Medulla oblongata (tissue), 1 donor: ENCODE data around the gene POFUT2.
"Not testable (repeated sequence)": the region's sequence is repeated elsewhere in the genome, so short reads cannot be mapped to it uniquely, and the experiment has no call there.

Source experiments
- DNase-seq: peaks from one replicate; pipeline ENCODE4 v3.0.0-alpha.2; 2015; ENCODE audit errors: extremely low spot score

Gene POFUT2

DNA sequence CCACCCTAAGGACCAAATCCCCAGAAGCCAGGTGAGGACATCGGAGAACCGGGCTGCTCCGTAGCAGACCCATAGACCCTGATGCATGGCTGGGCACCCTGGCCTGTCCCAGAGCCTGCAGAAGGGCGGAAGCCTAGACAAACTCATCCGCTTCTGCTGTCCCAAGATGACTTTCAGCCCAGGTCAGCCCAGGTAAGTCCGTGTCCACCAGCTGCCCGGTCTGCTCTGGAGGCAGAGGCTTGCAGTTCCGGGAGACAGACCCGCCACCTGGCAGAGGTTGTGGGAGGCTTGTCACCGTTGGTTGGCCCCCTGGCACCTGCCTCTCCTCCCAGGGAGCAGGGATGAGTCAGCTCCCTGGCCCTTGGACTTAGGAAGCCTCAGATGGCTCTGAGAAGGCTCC is 22.8 kb upstream of the POFUT2 start:
- DNase-seq, result no peak

DNA sequence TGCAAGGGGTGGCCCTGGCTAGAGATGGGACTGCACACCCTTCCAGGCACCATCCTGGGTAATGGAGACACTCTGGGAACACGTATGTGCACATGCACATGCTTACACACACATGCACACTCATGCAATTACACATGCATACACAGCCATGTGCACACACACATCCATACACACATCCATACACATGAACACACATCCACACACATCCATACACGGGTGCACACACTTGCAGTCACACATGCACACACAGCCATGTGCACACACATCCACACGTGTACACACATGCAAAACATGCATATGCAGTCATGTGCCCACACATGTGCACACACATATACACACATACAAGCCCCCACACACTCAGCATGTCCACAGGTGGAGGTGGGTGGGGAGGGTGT is 22.3 kb upstream of the POFUT2 start:
- DNase-seq, result no peak

DNA sequence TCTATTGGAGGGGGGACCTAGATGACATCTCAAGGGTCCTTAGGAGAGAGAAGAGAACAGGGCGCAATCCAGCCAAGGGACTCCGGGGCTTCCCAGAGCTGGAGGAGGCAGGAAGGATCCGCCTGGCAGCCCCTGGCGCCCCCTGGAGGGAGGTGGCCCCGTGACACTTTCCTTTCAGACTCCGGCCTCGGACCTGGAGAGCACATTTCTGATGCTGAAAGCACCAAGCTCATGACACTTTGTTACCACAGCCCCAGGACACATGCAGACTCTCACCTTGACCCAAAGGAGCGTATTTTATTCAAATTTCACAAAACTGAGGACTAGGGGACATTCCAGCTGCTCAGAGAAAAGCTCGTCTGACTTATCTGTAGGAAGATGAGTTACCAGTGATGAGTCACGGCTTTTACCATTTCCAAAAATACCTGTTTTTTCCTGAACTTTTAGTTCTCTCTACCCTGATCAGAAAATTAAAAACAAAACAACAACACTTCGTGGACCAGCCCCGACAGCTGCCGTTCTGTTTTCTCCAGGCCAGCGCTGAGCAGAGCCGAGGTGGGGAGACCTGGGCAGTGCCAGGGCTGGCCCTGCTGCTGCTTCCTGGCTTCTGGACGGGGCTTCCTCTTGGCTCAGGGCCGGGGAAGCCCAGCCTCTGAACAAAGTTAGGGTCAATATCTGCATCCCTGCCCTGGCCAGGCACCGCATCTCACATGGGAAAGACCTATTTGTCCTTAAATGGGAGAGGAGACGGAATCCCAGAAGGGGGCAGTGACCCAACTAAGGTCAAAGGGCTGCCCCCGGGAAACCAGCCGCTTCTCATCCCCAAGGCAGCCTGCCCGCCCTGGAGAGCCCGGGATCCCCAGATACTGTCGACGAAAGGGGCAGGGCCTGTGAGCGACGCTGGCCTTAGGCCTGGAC is 21.6 kb upstream of the POFUT2 start:
- DNase-seq, result no peak

DNA sequence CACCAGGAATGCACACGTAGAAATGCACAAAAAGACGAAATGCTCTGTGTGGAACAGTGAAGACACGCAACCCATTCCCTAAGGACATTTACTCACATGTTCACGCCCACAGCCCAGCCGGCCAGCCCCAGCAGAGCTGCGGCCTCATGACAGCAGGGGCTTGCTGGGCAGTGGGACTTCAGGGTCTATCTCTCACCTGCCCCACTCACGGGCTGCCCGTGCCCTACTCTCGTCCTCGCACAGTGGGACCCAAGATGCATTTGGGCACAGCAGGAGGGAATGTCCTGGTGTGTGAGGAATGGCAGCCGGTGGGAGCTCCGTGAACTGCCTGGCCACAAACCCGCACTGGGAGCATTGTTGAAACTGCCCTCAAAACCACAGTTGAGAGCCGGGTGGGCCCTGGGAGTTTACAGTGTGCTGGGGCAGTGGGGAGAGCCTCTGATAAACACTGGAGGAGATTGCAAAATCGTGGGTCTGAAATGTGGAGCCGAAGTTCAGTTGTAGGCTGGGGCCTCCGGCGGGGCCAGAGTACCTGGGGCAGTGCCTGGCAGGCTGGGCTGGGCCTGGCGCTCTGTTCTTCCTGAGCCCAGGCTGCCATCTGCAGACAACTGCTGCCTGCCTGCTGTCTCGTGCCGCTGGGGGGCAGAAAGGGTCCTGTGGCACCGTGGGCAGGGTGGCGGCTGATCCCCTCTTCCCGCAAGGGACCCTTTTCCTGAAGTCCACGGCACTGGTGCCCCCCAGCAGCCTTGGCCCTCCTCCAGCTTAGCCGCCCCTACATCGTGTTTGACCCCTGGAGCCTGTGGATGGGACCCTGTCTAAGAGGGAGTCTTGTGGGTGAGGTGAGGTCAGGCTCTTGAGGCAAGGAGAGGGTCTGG is 20.7 kb upstream of the POFUT2 start:
- no peak for DNase-seq

DNA sequence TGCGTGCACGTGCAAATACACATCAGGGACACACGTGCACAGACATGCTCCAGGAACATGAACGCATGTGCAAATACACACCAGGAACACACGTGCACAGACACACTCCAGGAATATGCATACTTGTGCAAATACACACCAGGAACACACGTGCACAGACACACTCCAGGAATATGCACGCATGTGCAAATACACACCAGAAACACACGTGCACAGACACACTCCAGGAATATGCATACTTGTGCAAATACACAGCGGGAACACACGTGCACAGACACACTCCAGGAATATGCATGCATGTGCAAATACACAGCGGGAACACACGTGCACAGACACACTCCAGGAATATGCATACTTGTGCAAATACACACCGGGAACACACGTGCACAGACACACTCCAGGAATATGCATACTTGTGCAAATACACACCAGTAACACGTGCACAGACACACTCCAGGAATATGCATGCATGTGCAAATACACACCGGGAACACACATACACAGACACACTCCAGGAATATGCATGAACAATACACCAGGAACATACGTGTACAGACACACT is 20.0 kb upstream of the POFUT2 start:
- not testable (repeated sequence) for DNase-seq

DNA sequence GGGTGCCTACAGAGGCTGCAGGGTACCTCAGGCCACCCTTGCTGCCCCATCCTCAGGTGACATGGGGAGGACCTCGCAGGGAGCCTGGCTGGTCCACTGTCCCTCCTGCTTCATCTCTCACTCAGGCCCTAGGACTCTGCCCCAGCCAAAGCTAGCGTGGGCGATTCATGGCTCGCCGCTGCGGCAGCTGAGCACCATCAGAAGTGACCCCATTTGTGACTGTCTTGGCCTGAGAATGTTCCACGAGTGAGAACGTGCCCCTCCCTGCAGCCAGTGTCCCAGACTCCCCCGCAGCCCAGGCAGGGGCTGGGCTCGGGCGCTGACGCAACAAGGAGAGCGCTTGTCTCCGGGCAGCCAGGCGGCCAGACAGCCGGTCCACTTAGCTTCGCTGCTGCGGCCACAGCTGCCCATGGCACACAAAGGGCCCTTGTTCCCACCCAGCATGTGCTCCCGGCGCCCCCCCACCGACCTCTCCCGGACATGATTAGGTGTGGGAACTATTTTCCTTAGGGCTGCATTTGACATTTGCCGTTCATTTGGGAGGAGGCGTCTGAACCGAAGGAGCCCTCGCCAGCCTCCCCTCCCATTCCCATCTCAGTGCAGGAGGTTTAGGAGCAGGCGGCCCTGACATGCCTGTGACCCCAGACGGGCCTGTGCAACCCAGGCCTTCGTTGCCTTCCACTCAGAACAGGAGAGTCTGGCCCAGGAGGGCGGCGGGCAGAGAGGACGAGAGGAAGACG is 19.3 kb upstream of the POFUT2 start:
- peak; percentile 95 for DNase-seq

DNA sequence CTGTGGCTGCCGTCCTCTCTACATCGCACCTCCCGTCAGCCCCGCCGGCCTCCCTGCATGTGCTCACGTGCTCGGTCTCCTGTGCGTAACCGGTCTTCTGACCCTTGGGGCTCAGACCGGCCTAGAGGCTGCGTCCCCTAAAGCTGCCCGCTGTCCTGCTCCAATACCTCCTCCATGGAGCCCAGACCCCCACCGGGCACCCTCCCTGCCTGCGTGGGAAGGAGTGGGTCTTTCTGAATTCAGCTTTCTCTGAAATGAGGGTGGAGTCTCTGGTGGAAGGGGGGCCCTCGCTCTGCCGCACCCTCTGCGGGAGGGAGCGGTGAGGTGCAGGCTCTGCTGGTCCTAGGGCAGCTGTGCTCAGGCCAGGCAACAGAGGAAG is 18.7 kb upstream of the POFUT2 start:
- no peak for DNase-seq

DNA sequence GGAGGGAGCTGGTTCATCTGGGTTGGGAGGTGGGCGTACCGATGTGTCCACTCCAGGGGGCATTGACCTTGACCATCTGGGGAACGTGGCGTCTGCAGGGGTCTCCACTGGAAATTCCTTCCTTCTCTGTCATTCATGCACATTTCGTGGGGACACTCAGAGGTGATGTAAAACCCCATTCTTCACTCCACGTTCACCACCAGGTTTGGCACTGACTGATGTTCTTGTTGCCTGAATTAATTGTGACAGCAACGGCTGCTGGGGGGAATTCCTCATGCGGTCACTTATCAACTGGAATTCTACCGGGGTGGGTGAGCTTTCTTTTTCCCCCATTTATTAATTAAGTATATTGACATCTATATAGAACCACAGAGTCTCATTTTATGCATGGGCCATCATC is 18.1 kb upstream of the POFUT2 start:
- DNase-seq, result no peak

DNA sequence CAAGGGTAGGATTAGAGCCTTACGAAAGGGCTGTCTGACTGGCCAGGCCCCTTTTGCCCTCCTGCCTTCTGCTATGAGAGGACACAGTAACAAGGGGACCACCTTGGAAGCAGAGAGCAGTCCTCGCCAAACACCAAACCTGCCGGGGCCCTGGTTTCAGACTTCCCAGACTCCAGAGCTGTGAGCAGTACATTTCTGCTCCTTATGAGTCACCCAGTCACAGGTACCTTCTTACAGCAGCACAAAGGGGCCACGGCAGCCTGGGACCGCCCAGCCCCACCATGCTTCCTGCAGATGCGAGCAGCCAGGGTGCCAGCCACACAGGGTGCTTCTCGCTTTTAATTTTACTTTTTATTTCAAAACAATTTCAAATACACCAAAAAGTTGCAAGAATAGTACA is 17.2 kb upstream of the POFUT2 start:
- no peak for DNase-seq

DNA sequence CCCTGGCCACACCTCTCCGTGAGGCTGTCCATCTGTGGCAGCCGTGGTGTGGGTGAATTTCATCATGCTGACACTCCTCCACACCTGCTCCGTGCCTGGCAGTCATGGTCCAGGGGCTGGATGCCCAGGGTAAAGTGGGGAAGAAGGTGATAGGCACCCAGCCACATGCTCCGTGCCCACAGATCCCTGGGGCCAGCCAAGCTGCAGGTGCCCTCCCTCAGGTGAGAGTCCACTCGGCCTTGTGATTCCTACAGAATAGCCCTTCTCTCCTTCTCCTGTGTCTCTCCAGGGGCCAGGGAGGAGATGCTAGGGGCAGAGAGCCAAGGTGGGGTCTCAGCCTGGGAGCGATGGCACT is 16.8 kb upstream of the POFUT2 start:
- no peak for DNase-seq

DNA sequence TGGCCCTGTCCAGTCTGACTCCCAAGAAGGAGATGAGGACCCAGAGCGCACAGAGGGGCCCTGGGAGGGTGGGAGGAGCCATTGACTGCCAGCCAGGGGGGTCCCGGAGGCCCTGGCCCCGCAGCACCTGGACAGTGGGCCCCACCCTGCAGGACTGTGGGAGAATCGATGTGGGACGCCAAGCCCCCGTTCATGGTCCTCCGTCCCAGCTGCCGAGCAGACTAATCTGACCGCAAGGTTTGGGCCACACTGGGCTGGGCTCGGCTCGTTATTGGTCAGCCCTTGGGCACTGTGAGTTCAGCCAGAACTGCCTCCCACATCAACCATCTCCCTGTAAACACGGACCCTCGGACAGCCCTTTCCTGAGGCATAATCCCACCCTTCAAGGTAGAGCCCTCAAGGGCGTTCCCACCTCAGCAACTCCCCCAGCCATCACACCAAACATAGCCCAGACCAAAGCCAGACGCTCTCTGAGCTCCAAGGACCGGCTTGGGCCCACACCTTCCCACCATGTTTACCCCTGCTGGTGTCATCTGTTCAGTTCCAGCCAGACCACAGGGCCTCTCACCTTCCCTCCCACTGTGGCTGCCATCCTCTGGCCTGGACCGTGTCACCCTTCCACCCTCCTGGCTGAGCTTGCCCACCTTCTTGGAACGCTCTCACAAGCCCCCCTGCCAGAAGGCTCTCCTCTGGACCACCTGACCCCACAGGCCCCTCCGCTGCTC is 16.2 kb upstream of the POFUT2 start:
- DNase-seq, result no peak

DNA sequence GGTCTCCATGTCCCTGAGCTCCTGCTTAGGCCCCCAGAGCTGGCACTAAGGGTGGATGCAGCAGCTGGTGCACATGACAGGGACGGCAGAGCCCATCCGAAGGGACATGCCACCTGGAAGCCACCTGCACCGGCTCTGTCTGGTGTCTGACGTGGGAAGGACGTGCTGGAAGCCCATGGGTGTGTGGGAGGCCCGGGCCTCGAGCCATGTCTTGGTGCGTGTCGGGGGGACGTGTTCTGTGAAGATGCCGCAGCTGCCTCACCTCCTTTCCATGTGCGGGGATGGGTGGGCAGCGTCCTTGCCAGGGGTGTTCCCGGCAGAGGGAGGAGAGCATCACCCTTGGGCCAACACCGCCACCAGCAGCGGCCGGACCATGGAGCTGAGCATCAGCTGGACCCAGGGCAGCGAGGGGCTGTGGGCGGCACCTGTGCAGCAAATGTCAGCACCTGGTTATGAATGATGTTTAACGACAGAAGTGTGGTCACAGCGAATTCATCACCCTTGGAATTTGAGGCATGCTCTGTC is 15.5 kb upstream of the POFUT2 start:
- no peak for DNase-seq

DNA sequence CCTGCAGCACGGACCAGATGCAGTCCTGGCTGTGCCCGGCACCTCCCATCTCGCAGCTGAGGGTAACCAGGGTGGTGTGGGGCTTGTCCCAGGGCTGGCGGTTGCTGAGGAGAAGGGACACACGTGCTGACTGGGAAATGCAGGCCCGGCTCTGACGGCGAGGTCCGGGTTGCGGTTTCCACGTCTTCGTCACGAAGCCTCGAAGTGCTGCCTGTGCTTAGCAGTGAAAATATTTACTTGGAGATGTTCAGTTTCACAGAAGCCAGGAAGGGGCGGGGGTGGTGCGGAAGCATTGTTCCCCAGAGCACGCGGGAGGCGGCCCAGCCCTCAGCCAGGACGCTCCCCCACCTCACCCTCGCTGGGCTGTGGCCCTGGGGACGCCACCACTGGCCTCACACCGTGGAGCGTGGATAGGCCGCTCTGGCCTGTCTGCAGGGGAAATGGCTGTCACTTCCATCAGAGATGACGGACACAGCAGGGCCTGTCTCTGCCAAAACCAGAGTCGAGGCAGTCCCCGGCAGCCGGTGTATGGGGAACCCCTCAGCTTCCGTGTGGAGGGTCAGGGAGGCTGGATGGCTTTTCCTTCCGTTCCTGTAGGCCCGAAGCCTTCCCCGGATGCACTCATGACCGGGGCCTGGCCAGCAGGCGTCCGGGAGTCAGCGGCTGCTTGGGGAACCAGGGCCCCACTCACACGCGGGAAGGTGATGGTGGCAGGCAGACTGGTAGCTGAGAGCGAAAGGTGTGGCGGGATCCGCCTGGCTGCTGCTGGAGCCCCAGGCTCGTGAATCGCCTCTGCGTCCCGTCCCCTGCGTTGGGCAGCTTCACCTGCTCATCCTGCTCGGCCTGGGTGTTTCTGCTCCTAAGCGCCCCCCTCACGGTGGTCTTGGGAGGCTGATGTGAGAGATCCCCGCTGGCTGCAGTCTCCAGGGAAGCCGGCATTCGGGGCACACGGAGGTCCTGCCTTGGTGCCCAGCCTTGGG is 14.7 kb upstream of the POFUT2 start:
- DNase-seq, result no peak

DNA sequence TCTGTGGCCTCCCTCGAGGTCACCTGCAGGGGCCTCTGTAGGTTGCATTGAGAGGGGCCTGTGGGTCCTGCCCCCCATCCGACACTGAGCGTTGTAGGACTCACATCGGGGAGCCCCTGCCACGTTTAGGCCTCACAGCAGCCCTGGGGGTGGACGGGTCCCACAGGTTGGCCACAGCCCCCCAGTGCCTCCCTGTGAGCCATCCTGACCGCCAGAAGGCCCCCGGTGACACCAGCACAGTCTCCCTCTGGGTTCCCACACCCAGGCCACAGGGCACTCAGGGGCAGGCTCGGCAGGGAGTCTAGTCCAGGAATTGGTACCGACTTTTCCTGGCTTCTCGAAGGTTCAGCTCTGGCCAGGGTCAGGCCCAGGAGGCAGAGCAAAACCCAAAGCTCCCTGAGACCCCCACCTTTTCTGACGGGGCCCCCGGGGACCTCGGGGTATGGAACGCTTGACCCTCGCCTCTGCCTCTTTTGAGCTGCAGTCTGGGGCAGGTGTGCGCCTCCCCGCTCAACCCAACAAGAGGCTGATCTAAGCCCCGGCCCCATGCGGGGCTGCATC is 13.9 kb upstream of the POFUT2 start:
- DNase-seq, result no peak

DNA sequence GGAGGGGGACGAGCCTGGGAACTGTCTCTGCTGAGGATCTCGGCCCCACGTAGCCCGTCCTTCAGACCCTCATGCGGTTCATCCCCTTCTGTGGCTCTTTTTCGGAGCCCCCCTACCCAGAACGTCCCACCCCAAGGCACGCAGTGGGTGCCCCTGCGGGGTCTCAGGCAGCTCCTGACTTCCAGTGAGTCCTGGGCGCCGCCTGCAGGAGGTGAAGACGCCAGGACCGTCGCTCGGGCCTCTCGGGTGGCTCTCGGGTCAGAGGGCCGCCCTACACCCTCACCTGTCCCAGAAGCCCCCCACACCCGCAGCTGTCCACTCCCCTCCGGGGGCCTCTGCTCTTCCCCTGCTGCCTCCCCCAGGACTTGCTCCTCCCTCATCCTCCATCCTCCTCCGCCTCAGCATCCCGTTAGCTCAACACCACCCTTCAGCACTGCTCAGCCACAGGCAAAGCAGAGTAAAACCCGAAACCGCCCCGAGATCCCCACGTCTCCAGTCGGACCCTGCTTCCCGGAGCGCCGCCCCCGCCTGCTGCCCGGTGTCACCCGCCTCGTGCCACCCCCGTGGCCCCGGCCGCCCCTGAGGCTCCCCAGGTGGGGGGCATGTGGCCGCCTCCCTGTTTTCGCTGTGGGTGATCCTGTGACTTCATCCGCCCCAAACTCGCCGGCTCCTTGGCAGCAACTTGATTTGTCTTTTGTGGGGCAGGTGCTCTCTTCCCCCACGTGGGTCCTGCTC is 13.3 kb upstream of the POFUT2 start:
- DNase-seq, result no peak

DNA sequence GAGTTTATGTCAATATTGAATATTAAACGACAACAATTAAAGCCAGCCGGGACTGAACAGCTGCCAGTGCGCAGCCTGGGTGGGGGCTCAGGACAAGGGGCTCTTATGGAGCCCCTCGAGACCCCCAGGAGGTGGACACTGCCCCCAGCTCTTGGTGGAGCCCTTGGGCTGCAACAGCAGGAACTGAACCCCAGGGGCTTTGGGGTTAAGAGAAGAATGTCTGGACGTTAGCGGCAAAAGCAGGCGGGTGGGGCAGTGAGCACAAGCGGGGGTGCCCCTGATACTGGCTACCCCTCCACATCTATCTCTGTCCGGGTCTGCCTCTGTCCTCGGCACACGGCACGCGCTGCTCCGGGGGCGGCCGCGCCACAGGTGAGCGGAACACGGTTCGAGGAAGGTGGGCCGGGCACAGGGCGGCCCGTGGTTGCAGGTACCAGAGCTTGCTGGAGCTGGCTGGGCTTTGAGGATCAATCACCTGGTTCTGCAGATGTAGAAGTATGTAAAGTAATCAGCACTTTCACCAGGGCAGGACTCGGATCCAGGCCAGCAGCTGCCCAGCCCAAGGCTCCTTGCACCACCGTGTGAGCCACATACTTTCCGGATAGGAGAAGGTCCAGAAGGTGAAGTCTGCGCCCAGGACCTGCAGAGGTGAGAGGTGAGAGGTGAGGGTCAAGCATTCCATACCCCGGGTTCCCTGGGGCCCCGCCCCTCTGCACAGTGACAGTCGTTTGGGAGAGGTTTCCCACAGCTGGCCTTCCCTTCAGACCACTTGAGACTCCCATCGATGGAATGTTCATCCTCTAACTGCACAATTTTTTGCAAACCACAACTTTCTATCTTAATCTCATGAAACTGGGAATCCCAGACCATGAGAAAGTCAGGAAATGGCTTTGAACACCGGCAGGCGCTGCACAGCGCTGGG is 12.4 kb upstream of the POFUT2 start:
- DNase-seq, result no peak

DNA sequence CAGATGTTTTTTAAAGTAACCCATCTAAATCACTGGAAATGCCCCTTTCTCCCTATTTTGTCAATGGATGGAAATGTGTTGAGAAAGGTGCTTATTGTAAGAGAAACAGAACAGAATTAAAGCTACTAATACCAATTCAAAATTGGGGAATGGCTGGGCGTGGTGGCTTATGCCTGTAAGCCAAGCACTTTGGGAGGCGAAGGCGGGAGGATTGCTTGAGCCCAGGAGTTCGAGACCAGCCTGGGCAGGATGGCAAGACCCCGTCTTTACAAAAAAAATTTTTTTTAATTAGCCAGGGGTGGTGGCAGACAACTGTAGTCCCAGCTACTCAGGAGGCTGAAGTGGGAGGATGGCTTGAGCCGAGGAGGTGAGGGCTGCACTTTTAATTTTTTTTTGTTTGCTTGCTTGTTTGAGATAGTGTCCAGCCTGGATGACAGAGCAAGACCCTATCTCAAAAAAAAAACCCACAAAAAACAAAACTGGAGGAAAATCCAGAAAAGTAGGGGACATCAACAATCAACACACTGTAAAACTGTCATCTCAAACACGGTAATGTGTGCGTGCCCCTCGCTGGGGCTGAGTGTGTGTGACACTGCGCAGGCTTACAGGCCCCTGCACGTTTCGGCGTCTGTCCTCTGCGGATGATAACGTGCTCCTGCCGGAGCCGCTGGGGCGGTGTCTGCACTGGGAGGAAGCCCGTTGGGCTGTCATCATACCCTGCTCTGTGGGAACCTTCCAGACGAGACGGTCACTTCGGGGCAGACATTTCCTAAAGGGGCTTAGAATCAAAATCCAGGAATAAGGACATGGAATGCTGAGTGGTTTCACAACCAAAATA is 11.6 kb upstream of the POFUT2 start:
- no peak for DNase-seq
